NCI-H2196 treated with DMSO at 0.1 percent for 48 hours (cell line): ENCODE measurements around the gene DBH.
A peak's percentile ranks its signal among the peaks of the same experiment; 100 is the strongest.
"Not testable (repeated sequence)": the region's sequence is repeated elsewhere in the genome, so short reads cannot be mapped to it uniquely, and the experiment has no call there.

Experiments
- DNase-seq: peaks from one replicate; lab custom pipeline; 2025; ENCODE audit not compliant: unreplicated experiment; lab: John Stamatoyannopoulos, UW

Gene DBH

DNA sequence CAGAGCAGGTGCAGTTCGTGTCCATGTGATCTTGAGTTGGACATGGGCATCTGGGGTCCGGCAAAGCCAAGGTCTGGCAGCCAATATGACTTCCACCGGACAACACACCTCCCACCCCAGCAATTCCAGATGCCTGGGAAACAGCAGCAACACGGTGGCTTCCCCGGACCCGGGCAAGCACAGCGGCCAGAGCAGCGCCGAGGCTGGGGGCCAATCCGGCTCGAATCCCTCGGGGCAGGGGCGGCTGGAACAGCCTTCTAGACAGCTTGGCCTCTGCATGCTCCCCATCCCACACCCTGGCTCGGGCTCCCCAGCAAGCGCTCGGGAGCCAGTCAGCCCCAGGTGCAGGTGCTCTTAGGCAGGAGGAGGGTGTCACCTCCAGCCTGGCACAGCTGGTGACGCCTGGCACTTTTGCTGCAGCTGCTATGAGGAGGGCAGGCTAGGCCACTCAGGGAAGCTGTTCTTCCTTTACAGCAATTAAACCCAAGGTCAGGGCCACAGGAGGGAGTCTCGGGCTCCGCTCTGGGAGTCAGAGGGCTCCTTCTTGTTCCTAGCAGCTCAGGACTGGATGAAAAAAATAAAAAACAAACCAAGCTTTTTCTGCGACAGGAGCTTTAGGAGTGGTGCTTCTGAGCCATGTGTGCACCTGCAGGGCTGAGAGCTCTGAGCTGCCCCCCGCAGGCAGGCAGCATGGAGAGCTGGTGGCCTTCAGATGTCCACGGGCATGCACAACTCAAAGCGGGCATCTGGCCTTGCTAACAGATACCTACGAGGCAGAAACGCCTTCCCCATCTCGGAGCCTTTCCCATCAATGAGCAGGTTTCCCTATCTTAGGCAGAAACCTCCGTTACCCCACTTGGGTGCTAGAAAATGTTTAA, 28.2 kb downstream of the DBH start:
- DNase-seq = peak; percentile 53

DNA sequence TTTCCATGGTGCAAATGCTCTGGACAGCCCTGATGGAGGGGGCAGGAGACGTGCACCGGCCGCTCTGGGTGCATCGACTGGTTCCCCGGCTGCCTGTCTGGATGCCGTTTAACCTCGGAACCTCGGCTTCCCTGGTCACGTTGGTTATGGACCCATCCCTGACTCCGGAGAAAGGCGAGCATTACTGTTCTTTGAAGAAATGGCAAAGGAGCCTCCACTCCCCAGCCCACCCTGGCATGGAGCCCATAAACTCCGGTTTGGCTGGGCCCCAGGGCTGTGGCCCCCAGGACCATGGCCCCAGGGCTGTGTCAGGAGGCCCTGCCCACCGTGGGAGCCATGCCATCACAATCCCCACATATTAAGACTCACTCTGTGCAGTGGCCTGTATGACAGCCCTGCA, 28.9 kb downstream of the DBH start:
- DNase-seq = no peak

DNA sequence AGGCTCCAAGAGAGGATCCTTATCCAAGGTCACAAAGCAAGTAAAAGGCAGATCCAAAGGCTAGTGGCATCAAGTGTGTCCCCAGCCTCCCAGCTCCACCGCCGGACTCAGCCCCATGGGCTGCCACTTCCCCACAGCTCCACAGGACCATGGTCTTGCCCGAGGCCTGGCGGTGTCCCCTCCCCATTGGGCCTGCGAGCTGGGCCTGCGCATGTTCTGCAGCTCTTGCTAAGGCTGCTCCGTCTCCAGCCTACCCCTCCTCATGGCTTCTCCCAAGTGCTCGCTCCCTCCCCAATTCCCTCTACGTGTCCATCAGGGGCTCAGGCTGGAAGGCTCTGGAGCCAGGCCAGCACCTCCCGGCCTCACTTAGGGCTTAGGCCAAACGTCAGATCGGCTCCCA, 29.4 kb downstream of the DBH start:
- no peak for DNase-seq

DNA sequence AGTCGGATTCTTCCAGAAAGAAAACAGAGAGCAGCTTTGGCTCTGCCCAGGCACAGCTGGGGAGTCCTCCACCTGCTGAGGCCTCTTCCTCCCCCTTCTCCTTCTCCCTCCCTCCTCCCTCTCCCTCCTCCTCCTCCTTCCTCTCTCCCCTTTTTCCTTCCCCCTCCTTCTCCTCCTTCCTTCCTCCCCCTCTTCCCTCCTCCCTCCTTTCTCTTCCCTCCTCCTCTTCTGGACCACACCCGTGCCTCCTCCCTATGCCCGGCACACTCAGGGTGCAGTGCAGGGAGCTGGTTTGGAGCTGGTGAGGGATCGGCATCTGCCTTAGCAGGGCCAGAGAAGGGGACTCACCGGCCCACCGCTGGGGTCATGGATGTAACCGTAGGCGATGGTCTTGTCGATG, 30.2 kb downstream of the DBH start:
- no peak for DNase-seq

- DNase-seq = no peak
Measured at GRCh38 chr9:133666845-133667244, 30.7 kb downstream of the DBH start.

- no peak for DNase-seq
Measured at GRCh38 chr9:133667759-133668450, 31.7 kb downstream of the DBH start.

GRCh38 chr9:133669182-133669801, 33.1 kb downstream of the DBH start:
- no peak for DNase-seq

- no peak for DNase-seq
Measured at GRCh38 chr9:133670466-133670865, 34.3 kb downstream of the DBH start.

DNA sequence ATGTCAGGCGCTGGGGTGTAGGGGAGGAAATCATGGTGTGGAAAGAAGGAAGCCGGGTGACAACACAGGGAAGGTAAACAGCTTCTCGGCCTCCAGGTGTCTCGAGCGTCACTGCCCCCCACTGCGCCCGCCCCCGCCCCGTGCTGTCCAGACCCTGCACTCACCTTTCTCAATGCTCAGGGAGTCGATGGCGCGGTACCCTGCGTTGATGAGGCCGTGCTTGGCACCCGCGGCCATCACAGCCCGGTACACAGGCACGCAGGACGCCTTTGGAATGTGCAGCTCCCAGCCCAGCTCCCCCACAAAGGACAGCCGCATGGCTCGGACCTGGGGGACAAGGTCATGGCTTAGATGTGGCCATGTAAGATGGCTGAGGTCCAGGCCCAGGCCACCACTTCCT, 35.2 kb downstream of the DBH start:
- DNase-seq = no peak

DNA sequence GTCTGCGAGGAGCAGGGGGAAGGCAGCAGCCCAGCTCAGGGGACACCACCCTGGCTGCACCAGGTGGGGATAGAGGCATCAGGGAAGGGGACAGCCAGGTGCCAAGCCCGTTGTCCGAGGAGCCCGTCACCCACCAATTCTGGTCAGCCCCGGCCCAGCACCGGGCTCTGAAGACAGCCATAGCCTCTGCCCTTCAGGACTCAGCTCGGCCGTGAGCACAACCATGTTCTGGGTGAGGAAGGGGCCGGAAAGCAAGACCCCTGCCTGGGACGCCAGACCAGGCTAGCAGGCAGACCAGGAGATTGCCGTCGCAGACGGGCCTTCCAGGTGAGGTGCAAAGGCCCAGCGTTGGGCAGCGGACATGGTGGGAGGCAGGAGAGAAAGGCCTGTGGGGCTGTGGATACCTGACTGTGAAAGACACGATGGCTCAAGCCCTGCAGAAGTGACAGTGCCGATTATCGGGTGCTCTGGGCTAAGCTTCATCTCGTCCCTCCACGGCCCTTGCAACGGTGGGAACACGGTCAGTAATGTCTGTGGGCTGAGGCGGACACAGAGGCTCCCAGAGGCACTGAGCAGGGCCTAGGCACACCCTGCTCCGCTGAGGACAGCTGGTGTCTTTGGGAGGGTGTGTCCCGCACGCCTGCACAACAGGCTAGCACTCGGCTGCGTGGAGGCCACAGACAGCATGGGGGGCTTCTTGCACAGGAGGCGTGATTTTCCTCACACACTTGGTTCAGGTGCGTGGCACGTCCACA, 36.5 kb downstream of the DBH start:
- DNase-seq = no peak

GRCh38 chr9:133673258-133673655, 37.1 kb downstream of the DBH start:
- no peak for DNase-seq

- no peak for DNase-seq
Measured at GRCh38 chr9:133674091-133674490, 37.9 kb downstream of the DBH start.

GRCh38 chr9:133675796-133676195, 39.6 kb downstream of the DBH start:
- not testable (repeated sequence) for DNase-seq

DNA sequence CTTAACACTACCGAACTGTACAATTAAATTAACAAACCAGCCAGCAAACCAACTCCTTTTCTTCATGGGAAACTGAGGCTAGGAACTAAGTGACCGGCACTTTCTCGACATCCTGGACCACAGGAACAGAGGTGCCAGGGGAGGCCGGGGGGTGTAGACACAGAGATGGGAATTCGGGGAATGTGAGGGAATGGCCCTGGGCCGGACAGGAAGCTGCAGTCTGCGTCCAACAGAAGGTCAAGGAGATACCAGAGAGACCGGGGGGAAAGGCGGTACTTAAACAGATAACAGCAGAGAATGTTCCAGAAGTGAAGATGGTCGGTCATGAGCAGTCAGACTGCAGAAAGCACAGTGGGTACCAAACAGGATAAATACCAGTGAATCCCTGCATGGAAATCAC, 40.3 kb downstream of the DBH start:
- no peak for DNase-seq

- DNase-seq = no peak
Measured at GRCh38 chr9:133677126-133678010, 41.2 kb downstream of the DBH start.

GRCh38 chr9:133679056-133679455, 42.9 kb downstream of the DBH start:
- DNase-seq = no peak

GRCh38 chr9:133679466-133680061, 43.4 kb downstream of the DBH start:
- no peak for DNase-seq

- DNase-seq = no peak
Measured at GRCh38 chr9:133680250-133680975, 44.2 kb downstream of the DBH start.

GRCh38 chr9:133680976-133681657, 45.0 kb downstream of the DBH start:
- no peak for DNase-seq
